ENCODE results near the gene ARID1B.
"Not testable (repeated sequence)": the region's sequence is repeated elsewhere in the genome, so short reads cannot be mapped to it uniquely, and the experiment has no call there.

The ARID1B gene

GRCh38 chr6:156940221-156940620, 163.0 kb downstream of the ARID1B start:
- DNase-seq (ENCODE audit: low read depth): no peak

DNA sequence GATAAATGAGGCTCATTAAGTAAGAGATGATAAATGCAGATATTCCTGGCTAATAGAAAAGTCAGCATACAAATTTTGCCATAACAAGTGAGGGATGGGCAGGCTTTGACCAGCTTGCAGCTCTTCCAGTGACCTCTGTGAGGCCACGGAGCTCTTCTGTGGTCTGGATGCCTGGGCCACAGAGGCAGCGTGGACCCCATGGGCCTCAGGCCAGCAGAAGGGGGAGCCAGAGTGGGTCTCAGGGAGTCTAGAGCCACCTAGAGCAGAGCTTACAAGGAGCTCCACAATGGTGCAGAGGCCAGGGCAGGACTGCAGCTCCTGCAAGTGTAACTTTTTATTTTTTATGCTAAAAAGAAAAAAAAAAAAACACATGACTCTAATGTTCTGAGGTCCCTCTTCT, 165.1 kb downstream of the ARID1B start:
- DNase-seq (ENCODE audit: low read depth): no peak

GRCh38 chr6:156943166-156943565, 166.0 kb downstream of the ARID1B start:
- no peak for DNase-seq (ENCODE audit: low read depth)

DNA sequence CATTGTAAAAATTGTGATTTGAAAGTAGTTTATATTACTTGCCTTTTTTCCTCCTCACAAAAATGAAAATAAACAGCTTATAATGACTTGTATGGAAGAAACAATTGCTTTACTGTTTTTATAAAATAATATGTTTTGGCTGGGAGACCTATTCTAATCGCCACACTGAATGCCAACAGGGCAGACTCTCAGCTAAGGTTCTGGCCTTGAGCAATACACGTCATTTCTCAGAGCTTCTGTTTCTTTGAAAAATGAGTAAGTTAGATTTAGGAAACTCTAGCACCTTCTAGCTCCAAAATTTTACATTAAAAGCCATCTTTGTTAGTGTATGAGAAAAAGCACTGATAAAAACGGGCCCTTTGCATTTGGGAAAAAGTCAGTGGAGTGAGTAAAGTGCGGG, 166.6 kb downstream of the ARID1B start:
- no peak for DNase-seq (ENCODE audit: low read depth)

DNA sequence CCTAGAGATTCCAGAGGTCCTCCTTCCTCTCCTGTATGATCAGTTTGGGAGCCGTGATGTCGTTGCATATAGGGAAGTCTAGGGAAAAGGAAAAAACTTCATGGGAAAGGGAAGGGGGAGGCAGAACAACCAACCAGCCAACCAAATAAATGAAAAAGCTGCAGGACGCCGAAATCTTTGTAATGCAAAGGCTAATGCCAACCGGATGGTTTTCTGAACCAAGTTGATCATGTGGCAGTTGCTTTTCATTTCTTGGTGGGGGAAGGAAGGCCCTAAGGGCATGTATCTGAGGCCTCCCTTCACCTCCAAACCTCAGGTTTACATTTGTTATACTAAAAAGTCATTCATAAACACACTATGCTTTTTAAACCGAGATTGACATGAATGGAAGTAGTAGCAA, 167.2 kb downstream of the ARID1B start:
- no peak for DNase-seq (ENCODE audit: low read depth)

DNA sequence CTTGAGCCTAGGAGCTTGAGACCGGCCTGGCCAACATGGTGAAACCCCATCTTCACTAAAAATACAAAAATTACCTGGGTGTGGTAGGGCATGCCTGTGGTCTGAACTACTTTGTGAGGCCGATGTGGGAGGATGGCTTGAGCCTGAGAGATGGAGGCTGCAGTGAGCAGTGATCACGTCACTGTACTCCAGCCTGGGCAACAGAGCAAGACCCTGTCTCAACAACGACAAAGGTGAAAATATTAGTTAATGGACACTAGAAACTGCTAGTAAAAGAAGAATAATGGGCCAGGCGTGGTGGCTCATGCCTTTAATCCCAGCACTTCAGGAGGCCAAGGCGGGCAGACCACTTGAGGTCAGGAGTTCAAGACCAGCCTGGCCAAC, 168.6 kb downstream of the ARID1B start:
- DNase-seq (ENCODE audit: low read depth): not testable (repeated sequence)

GRCh38 chr6:156946370-156946936, 169.3 kb downstream of the ARID1B start:
- DNase-seq (ENCODE audit: low read depth): no peak

GRCh38 chr6:156948277-156948676, 171.1 kb downstream of the ARID1B start:
- DNase-seq (ENCODE audit: low read depth): no peak

DNA sequence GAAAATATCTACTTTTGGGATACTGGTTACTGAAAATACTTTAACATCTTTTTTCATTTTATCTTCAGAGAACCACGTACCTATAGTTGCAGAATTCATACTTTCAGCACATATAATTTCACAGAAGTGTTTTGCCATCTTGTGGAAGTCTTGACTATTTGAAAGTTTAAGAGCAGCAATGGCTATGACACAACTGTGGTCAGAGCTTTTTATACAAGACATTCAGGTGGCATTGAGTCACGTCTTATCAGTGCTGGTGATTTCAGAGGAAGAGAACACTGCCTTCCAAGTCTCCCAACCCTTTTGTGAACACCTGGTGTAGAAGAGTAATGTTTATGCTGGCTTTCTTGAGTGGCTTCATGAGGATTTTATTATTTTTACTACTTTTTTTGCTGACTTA, 171.6 kb downstream of the ARID1B start:
- no peak for DNase-seq (ENCODE audit: low read depth)

GRCh38 chr6:156949376-156949775, 172.2 kb downstream of the ARID1B start:
- no peak for DNase-seq (ENCODE audit: low read depth)

DNA sequence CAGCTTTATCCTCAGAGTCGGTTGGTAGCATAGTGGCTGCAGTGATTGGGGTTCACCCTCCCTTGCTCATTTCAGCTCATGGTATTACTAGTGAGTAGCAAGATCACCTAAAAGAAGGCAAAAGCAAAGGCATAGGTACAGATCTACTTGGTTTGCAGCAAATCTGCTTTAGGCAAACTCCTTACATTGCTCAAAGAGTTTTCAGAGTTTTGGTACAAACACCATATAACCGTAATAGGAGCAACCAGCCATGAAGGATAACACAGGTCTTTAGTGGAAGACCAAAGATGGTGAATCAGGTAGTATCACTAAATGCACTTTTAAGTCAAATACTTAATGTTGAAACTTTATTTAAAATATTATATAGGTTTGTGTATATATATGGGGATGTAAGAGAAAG, 172.9 kb downstream of the ARID1B start:
- DNase-seq (ENCODE audit: low read depth): no peak

GRCh38 chr6:156950531-156950930, 173.4 kb downstream of the ARID1B start:
- no peak for DNase-seq (ENCODE audit: low read depth)

DNA sequence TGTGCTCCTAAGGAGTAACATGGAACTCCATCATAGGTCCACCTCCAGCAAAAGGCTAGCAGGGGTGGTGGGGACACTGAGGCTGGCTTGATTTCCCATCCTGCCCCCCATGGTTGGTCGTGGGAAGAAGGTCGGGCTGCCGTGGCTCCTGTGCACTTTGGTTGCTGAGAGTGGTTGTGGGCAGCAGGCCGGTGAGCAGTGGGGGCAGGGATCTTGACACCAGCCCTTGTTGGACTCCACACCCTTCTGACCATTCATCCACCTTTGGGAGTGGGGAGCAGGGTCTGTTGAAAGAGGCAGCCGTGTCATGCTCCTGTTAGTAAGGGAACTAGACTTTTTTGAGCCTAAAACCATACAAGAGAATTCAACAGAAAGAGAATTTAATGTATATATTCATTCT, 175.2 kb downstream of the ARID1B start:
- no peak for DNase-seq (ENCODE audit: low read depth)

DNA sequence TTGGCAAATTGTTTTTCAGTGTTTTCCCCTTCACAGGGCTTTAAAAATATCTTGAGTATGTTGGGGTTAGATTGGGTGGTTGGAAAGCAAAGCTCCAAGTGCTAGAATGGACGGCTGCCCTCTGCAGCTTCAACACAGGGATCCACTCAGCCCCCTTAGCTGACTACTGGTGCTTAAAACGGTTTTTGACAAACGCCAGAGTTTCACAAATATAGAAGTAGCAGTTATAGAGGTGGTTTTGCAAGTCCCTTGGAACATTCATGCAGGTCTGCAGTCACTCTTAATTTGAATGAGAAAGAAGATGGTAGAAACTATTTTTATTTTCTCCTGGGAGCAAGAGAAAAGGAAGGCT, 175.9 kb downstream of the ARID1B start:
- DNase-seq (ENCODE audit: low read depth): no peak

GRCh38 chr6:156953479-156954146, 176.4 kb downstream of the ARID1B start:
- DNase-seq (ENCODE audit: low read depth): no peak

DNA sequence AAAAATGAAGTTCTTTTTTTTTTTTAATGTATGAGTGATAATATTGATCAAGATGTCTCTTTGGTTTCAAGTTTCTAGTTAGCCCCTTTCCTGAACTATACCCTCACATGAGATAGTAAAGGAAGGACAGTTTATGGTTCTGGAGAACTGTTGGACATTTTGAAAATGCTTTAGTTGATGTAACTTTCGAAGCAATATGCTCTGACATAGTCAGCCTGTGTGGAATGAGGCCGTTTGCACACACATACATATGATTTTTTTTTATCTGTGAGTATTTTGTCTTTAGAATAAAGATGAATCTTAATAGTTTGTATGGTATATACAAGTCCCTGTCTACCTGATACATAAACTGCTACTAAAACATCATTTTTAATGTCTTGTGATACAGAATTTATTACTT, 177.0 kb downstream of the ARID1B start:
- no peak for DNase-seq (ENCODE audit: low read depth)

DNA sequence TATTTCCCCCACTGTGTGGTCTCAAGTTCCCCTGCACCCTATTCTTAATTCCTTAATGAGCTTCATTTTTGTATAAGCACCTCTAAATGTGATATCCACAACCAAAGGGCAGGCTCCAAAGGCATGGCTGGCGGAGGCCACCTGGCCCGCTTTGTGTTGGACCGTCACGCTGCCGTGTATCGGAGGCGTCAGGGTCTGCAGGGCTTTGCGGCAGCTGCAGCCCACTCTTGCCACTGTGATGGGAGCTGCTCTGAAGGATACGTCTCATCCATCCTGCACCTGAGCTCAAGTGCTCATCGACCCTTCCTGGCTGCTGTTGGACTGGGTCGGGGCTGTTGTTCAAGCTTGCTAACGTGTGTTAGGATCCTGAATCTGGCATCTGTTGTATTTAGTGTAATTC, 177.6 kb downstream of the ARID1B start:
- no peak for DNase-seq (ENCODE audit: low read depth)

DNA sequence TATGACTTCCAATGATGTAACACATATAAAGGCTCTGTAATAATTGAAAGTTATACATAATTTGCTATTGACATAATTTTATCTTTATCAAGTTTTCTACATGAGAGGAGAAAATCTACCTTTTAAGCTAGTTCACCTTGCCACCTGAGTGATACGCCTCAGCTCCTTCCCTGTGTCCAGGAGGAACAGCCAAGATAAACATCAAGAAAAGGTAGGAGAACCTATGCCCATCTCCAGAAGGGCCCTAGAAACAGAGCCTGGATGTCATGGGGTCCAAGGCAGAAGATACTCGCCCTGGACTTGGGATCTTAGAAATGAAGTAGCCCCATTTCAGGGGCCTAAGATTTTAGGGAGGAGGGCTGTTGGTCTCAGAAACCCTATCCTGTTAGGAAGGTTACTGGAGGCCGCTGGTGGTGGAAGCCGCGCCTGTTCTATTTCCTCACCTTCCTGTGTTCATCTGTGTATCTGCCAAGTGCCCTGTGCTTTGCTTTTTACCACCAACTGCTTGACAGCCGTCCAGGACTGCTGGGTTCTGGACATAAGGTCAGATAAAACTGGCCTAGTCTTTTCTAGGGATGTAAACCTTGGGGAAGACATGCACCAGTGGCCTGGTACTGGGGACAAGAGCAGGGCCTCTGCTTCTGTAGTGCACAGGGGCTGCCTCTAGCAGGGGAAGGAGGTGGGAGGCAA, 178.5 kb downstream of the ARID1B start:
- DNase-seq (ENCODE audit: low read depth): no peak

DNA sequence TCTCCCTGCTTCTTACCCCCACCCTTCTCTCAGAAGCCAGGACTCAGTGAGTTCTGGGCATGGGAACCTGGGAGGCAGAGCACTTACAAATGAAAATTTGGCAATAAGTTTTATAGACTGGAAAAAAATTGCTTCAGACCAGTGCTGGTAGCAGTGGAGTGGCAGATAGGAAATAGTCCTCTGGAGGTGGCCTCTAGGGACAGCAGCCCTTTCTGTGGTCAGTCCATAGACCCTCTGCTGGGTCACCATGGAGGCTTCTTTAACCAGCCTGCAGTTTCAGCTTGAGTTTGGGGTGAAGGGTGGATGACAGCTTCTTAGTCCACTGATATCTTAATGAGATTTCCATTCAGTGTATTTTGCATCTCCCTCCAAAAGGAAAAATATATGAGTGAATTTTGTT, 179.1 kb downstream of the ARID1B start:
- DNase-seq (ENCODE audit: low read depth): no peak

GRCh38 chr6:156957931-156958547, 180.9 kb downstream of the ARID1B start:
- DNase-seq (ENCODE audit: low read depth): no peak

- DNase-seq (ENCODE audit: low read depth): no peak
Observed at GRCh38 chr6:156960525-156960924, 183.3 kb downstream of the ARID1B start.

- DNase-seq (ENCODE audit: low read depth): no peak
Observed at GRCh38 chr6:156961282-156961892, 184.2 kb downstream of the ARID1B start.
